ENCODE results near the gene NKX1-1. TPM values are rescaled to one million over a fixed set of nuclear protein-coding genes. Genes with fewer than 3 reads are reported as not detected.

NKX1-1 gene
- polyA plus RNA-seq, 2 of the 4 experiments (the other 2 are of a cell fraction): not detected

DNA sequence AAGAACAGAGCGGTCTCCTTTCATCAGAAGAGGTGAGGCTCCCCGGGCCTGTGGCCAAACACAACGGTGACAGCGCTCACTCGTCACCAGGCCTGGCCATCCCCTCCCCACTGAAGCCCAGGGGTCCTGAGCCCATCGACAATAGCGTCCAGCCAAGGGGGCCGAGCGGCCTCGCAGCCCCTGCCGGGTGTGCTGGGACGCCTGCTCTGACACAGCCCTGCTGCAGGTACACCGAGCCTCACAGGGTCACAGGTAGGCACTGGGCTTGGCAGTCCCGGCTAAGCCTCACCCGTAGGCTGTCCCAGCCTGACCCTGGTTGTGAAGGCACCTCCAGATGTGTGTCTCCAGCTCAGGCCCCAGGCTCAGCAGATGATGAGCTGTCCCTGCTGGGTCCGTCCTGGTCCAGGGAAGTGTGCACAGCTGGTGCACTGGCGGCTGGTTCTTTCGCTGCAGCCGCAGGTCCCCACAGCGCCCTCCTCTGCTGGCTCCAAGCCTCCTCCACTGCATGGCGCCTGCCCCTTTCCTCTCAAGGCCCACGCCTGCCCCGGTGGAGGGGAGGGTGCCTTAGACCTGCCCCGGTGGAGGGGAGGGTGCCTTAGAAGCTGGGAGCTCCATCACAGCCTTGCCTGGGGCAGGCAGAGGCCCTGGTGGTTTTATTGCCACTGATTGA, 37.7 kb downstream of the NKX1-1 start:
- CTCF ChIA-PET: interaction anchor here (0.9 to 1.9 kb wide), 2 partner anchors 12 to 15 kb away, joined by 3 to 7 read pairs; no protein-coding TSS in a partner anchor
- FAIRE-seq (no peak), ATAC-seq (peak; percentile 10 to 56; a peak in 3 of 6 replicates), DNase-seq (ENCODE audit: low read depth in 1 of 2, low spot score in 1 of 2) (no peak)
- Histone ChIP-seq H3K4me3 (no peak overlapping the region), H3K4me2 (no peak overlapping the region), H3K27ac (no peak overlapping the region), H3K4me1 (no peaks in the 10 kb centered on the region), H3K9me3 (no peaks in the 10 kb centered on the region)
- TF ChIP-seq JUN (IDR thresholded peaks at IDR 0.05) (no peak), FOXS1 (CRISPR knock-in tag; IDR thresholded peaks at IDR 0.05) (no peak), RNF2 (IDR thresholded peaks at IDR 0.05; ENCODE audit: borderline replicate concordance, low read depth) (no peak), MYC (IDR thresholded peaks at IDR 0.05; ENCODE audit: borderline replicate concordance, low read length) (no peak), HEYL (CRISPR knock-in tag; IDR thresholded peaks at IDR 0.05) (no peak), MAFK (IDR thresholded peaks at IDR 0.05; ENCODE audit: partially characterized antibody) (no peak), CHD4 (IDR thresholded peaks at IDR 0.05; ENCODE audit: borderline replicate concordance) (no peak), FOSB (CRISPR knock-in tag; IDR thresholded peaks at IDR 0.05) (no peak), ESRRA (IDR thresholded peaks at IDR 0.05; ENCODE audit: borderline replicate concordance, low read length) (no peak), ZSCAN20 (CRISPR knock-in tag; IDR thresholded peaks at IDR 0.05) (no peak), HDAC2 (IDR thresholded peaks at IDR 0.05) (no peak), EP300 (IDR thresholded peaks at IDR 0.05) (no peak), CBX2 (IDR thresholded peaks at IDR 0.05; ENCODE audit: borderline replicate concordance, low read depth) (no peak), POLR2AphosphoS2 (conservative IDR thresholded peaks at IDR 0.05; ENCODE audit: low read length) (no peak)
- TF ChIP-seq, protein P1, sequence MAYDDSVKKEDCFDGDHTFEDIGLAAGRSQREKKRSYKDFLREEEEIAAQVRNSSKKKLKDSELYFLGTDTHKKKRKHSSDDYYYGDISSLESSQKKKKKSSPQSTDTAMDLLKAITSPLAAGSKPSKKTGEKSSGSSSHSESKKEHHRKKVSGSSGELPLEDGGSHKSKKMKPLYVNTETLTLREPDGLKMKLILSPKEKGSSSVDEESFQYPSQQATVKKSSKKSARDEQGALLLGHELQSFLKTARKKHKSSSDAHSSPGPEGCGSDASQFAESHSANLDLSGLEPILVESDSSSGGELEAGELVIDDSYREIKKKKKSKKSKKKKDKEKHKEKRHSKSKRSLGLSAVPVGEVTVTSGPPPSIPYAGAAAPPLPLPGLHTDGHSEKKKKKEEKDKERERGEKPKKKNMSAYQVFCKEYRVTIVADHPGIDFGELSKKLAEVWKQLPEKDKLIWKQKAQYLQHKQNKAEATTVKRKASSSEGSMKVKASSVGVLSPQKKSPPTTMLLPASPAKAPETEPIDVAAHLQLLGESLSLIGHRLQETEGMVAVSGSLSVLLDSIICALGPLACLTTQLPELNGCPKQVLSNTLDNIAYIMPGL (CRISPR knock-in tag; IDR thresholded peaks at IDR 0.05; ENCODE audit: borderline replicate concordance): no peak
- TF ChIP-seq, protein P2, sequence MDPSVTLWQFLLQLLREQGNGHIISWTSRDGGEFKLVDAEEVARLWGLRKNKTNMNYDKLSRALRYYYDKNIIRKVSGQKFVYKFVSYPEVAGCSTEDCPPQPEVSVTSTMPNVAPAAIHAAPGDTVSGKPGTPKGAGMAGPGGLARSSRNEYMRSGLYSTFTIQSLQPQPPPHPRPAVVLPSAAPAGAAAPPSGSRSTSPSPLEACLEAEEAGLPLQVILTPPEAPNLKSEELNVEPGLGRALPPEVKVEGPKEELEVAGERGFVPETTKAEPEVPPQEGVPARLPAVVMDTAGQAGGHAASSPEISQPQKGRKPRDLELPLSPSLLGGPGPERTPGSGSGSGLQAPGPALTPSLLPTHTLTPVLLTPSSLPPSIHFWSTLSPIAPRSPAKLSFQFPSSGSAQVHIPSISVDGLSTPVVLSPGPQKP (IDR thresholded peaks at IDR 0.05; ENCODE audit: low read depth, low read length): no peak
- TF ChIP-seq, protein P3, sequence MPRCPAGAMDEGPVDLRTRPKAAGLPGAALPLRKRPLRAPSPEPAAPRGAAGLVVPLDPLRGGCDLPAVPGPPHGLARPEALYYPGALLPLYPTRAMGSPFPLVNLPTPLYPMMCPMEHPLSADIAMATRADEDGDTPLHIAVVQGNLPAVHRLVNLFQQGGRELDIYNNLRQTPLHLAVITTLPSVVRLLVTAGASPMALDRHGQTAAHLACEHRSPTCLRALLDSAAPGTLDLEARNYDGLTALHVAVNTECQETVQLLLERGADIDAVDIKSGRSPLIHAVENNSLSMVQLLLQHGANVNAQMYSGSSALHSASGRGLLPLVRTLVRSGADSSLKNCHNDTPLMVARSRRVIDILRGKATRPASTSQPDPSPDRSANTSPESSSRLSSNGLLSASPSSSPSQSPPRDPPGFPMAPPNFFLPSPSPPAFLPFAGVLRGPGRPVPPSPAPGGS (IDR thresholded peaks at IDR 0.05): no peak
- TF ChIP-seq, protein P4, sequence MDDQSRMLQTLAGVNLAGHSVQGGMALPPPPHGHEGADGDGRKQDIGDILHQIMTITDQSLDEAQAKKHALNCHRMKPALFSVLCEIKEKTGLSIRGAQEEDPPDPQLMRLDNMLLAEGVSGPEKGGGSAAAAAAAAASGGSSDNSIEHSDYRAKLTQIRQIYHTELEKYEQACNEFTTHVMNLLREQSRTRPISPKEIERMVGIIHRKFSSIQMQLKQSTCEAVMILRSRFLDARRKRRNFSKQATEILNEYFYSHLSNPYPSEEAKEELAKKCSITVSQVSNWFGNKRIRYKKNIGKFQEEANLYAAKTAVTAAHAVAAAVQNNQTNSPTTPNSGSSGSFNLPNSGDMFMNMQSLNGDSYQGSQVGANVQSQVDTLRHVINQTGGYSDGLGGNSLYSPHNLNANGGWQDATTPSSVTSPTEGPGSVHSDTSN (IDR thresholded peaks at IDR 0.05): no peak
- TF ChIP-seq, protein P5, sequence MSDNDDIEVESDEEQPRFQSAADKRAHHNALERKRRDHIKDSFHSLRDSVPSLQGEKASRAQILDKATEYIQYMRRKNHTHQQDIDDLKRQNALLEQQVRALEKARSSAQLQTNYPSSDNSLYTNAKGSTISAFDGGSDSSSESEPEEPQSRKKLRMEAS (IDR thresholded peaks at IDR 0.05): no peak
- POLR2A ChIA-PET: no interaction called here
- WGBS (ENCODE audit: missing lambda C conversion rate): 81% methylated on average over 7 of the region's 24 CpGs

DNA sequence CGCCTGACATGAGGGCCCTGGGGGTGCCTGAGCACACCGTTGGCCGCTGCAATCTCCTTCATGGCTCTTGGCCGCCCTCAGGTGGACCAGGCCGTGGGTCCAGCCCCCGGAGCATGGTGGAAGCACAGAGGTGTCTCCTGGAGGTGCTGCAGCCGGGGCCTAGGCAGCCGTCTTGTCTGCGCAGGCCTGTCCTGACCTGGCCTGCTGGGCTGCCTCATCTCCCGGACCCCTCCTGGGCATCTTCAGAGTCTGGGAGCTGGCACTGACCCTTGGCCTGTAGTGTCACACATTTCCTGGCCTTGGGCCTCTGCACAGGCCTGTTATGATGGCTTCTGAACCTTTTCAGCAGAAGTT, 38.3 kb downstream of the NKX1-1 start:
- no peak overlapping the region for H3K4me3 ChIP-seq
- H3K27ac ChIP-seq: no peak overlapping the region
- WGBS (ENCODE audit: missing lambda C conversion rate): 96% methylated on average over 9 of the region's 10 CpGs
- H3K4me2 ChIP-seq: no peak overlapping the region
- no peaks in the 10 kb centered on the region for H3K4me1 ChIP-seq
- ATAC-seq (no peak), FAIRE-seq (no peak), DNase-seq (ENCODE audit: low read depth in 1 of 2, low spot score in 1 of 2) (no peak)
- POLR2A ChIA-PET: no interaction called here
- no peak for TF ChIP-seq CEBPB (IDR thresholded peaks at IDR 0.05)
- no peak for TF ChIP-seq JUNB (IDR thresholded peaks at IDR 0.05)
- TF ChIP-seq, protein P5 (IDR thresholded peaks at IDR 0.05): no peak
- TF ChIP-seq EHF (CRISPR knock-in tag; IDR thresholded peaks at IDR 0.05): no peak
- TF ChIP-seq FOXS1 (CRISPR knock-in tag; IDR thresholded peaks at IDR 0.05): no peak
- no peak for TF ChIP-seq ZC3H11A (IDR thresholded peaks at IDR 0.05)
- CTCF ChIA-PET: interaction anchor here (1.9 kb wide), 1 partner anchor 11 kb away, joined by 7 read pairs; no protein-coding TSS in a partner anchor
- no peaks in the 10 kb centered on the region for H3K9me3 ChIP-seq
